Liver (tissue), 9 donors: ENCODE data around the gene TOR1A. TPM values are rescaled to one million over a fixed set of nuclear protein-coding genes. Genes with fewer than 3 reads are reported as not detected.

Source experiments
- DNase-seq: peaks from one replicate; pipeline ENCODE4 v3.0.0-alpha.2; 2017; ENCODE audit warnings: low spot score
- H3K27ac ChIP-seq, 2 donors: one replicate each; pipeline ENCODE4 v1.7.0; 2013; ENCODE audit warnings: inconsistent platforms in 2 of 2, low read length in 2 of 2, control low read depth in 1 of 2, low read depth in 1 of 2, mild to moderate bottlenecking in 1 of 2
- H3K27me3 ChIP-seq, 4 donors: one replicate each; pipeline versions ENCODE4 v1.6.1 to v1.7.0; 2013; ENCODE audit warnings: low read length in 3 of 4, inconsistent platforms in 1 of 4, mild to moderate bottlenecking in 1 of 4, moderate library complexity in 1 of 4; ENCODE audit not compliant: control insufficient read depth in 4 of 4, insufficient read depth in 4 of 4
- H3K36me3 ChIP-seq, 4 donors: one replicate each; pipeline versions ENCODE4 v1.6.1 to v1.7.0; 2013; ENCODE audit warnings: low read length in 3 of 4, mild to moderate bottlenecking in 3 of 4, low read depth in 1 of 4, moderate library complexity in 1 of 4; ENCODE audit not compliant: control insufficient read depth in 4 of 4, insufficient read depth in 3 of 4
- H3K4me1 ChIP-seq, 4 donors: one replicate each; pipeline versions ENCODE4 v1.6.1 to v1.7.0; 2013; ENCODE audit warnings: low read length in 3 of 4, mild to moderate bottlenecking in 3 of 4, moderate library complexity in 1 of 4; ENCODE audit not compliant: control insufficient read depth in 4 of 4, insufficient read depth in 4 of 4
- H3K4me3 ChIP-seq, 3 donors: one replicate each; pipeline versions ENCODE4 v1.6.1 to v1.7.0; 2013; ENCODE audit warnings: low read length in 3 of 3, control low read depth in 1 of 3, low read depth in 1 of 3, mild to moderate bottlenecking in 1 of 3
- H3K9ac ChIP-seq, 2 donors: one replicate each; pipeline ENCODE4 v1.7.0; 2013; ENCODE audit warnings: low read length in 2 of 2, mild to moderate bottlenecking in 2 of 2, moderate library complexity in 2 of 2, control low read depth in 1 of 2, low read depth in 1 of 2
- H3K9me3 ChIP-seq, 4 donors: one replicate each; pipeline versions ENCODE4 v1.6.1 to v1.7.0; 2013; ENCODE audit warnings: low read length in 3 of 4; ENCODE audit not compliant: control insufficient read depth in 4 of 4
- ATF3 ChIP-seq: IDR thresholded peaks from 2 replicates; pipeline ENCODE4 v1.6.1; 2016; ENCODE audit warnings: antibody characterized with exemption
- FOXA2 ChIP-seq: IDR thresholded peaks from 2 replicates; pipeline ENCODE4 v1.6.1; 2016; ENCODE audit warnings: antibody characterized with exemption
- HNF4A ChIP-seq, 2 donors: conservative IDR thresholded peaks; 2 replicates each; pipeline ENCODE4 v1.6.1; 2016; ENCODE audit warnings: antibody characterized with exemption in 2 of 2, mild to moderate bottlenecking in 2 of 2
- HNF4G ChIP-seq: IDR thresholded peaks from 2 replicates; pipeline ENCODE4 v1.6.1; 2016; ENCODE audit warnings: antibody characterized with exemption
- JUND ChIP-seq, 2 donors: IDR thresholded peaks; 2 replicates each; pipeline ENCODE4 v1.6.1; 2016; ENCODE audit warnings: antibody characterized with exemption in 2 of 2
- MAX ChIP-seq: IDR thresholded peaks from 2 replicates; pipeline ENCODE4 v1.6.1; 2016; ENCODE audit warnings: antibody characterized with exemption
- NR2F2 ChIP-seq: IDR thresholded peaks from 2 replicates; pipeline ENCODE4 v1.6.1; 2016; ENCODE audit warnings: antibody characterized with exemption
- RAD21 ChIP-seq, 2 donors: IDR thresholded peaks; 2 replicates each; pipeline ENCODE4 v1.6.1; 2016; ENCODE audit warnings: antibody characterized with exemption in 2 of 2, mild to moderate bottlenecking in 2 of 2
- REST ChIP-seq: IDR thresholded peaks from 2 replicates; pipeline ENCODE4 v1.6.1; 2016; ENCODE audit warnings: antibody characterized with exemption, mild to moderate bottlenecking
- RXRA ChIP-seq, 2 donors: IDR thresholded peaks; 2 replicates each; pipeline ENCODE4 v1.6.1; 2017 to 2018; ENCODE audit warnings: antibody characterized with exemption in 2 of 2, mild to moderate bottlenecking in 1 of 2
- SP1 ChIP-seq: IDR thresholded peaks from 2 replicates; pipeline ENCODE4 v1.6.1; 2018; ENCODE audit warnings: antibody characterized with exemption, mild to moderate bottlenecking
- TAF1 ChIP-seq: conservative IDR thresholded peaks from 2 replicates; pipeline ENCODE4 v1.6.1; 2016; ENCODE audit warnings: antibody characterized with exemption, mild to moderate bottlenecking
- YY1 ChIP-seq: IDR thresholded peaks from 2 replicates; pipeline ENCODE4 v1.6.1; 2016; ENCODE audit warnings: antibody characterized with exemption, mild to moderate bottlenecking
- ZBTB33 ChIP-seq: IDR thresholded peaks from 2 replicates; pipeline ENCODE4 v1.6.1; 2016; ENCODE audit warnings: antibody characterized with exemption
- WGBS: extraction: QIAGEN DNeasy Blood & Tissue Kit; methylation state at CpG from one replicate; pipeline ENCODE4 v1.1.7; 2013; 5-methylcytosine and 5-hydroxymethylcytosine counted together
- polyA plus RNA-seq, 2 donors: library from polyadenylated mRNA; stranded (reverse) in 1 of 2; unstranded in 1 of 2; fragments of 200-250 nt in 1 of 2; fragments of >200 nt in 1 of 2; fragmentation: Nextera tagmentation in 1 of 2; extraction: Ambion mirVana in 1 of 2; gene quantifications; one replicate each; pipeline versions ENCODE4 v1.2.1 to v1.2.3, GENCODE V29; 2013 to 2015
- total RNA-seq, 2 donors: library from RNA; depleted of rRNA; stranded (reverse); fragments of >200 nt; gene quantifications; one replicate each; pipeline ENCODE4 v1.2.3, GENCODE V29; 2014
- donor health status: healthy.
- donor health status: healthy.
- donor health status: healthy.
- donor health status: healthy.
- donor health status: healthy.

Gene TOR1A
- total and polyA plus RNA-seq, 4 donors = 18.3 to 34.0 (median 29.8) TPM

- no peak overlapping the region for H3K4me3 ChIP-seq
- no peak overlapping the region for H3K27ac ChIP-seq
- peaks cover 12 to 67% (median 32%) of the 10 kb centered on the region in 4 donors for H3K36me3 ChIP-seq
- no peak for DNase-seq
- no peak for TF ChIP-seq ATF3
- H3K9ac ChIP-seq = no peak overlapping the region
- H3K4me1 ChIP-seq = no peaks in the 10 kb centered on the region
- no peaks in the 10 kb centered on the region for H3K27me3 ChIP-seq
- no peaks in the 10 kb centered on the region for H3K9me3 ChIP-seq
- WGBS = 89% methylated on average over 4 of the region's 4 CpGs
These were observed 30.7 kb upstream of the TOR1A start for GRCh38 chr9:129854588-129855110.

- peak; percentile 20 for DNase-seq
- H3K27ac ChIP-seq = no peak overlapping the region
- peaks cover 9 to 63% (median 29%) of the 10 kb centered on the region in 4 donors for H3K36me3 ChIP-seq
- no peaks in the 10 kb centered on the region for H3K9me3 ChIP-seq
- H3K27me3 ChIP-seq = no peaks in the 10 kb centered on the region
- H3K9ac ChIP-seq = no peak overlapping the region
- TF ChIP-seq FOXA2 = no peak
- TF ChIP-seq HNF4A (conservative IDR thresholded peaks at IDR 0.05) = no peak
- TF ChIP-seq REST = no peak
- no peak for TF ChIP-seq HNF4G
- TF ChIP-seq JUND (IDR thresholded peaks at IDR 0.05) = no peak
- TF ChIP-seq YY1 = no peak
- no peak for TF ChIP-seq ATF3
- no peak for TF ChIP-seq SP1
- no peak for TF ChIP-seq RXRA (IDR thresholded peaks at IDR 0.05)
- no peak for TF ChIP-seq NR2F2
- no peak for TF ChIP-seq RAD21 (IDR thresholded peaks at IDR 0.05)
- no peak for TF ChIP-seq ZBTB33
- no peak for TF ChIP-seq MAX
- TF ChIP-seq TAF1 = no peak
- no peaks in the 10 kb centered on the region for H3K4me1 ChIP-seq
- WGBS = 58% methylated on average over 3 of the region's 3 CpGs
- no peak overlapping the region for H3K4me3 ChIP-seq
These were observed 29.7 kb upstream of the TOR1A start for GRCh38 chr9:129853614-129854013.
